ENCODE measurements around the gene B4GALT3. TPM values are rescaled to one million over a fixed set of nuclear protein-coding genes. Genes with fewer than 3 reads are reported as not detected.

Gene B4GALT3
- total RNA-seq, 3 donors from 2014 or later (not counting 1 experiment from before 2014, with no cell fraction given) = 58.4 to 62.2 (median 59.4) TPM

GRCh38 chr1:161171191-161171590 lies 6.1 kb downstream of the B4GALT3 start:
- 100% methylated on average over 3 of the region's 5 CpGs for WGBS (ENCODE audit: insufficient coverage)
- H3K4me1 ChIP-seq (ENCODE audit: control insufficient read depth, insufficient read depth, low read length) = peaks cover 24% of the 10 kb centered on the region
- no peak overlapping the region for H3K4me3 Mint-ChIP-seq
- peaks cover 29% of the 10 kb centered on the region for H3K36me3 Mint-ChIP-seq
- H3K4me1 Mint-ChIP-seq = peaks cover 39 to 59% of the 10 kb centered on the region in 2 donors
- H3K27me3 ChIP-seq (ENCODE audit: control insufficient read depth, insufficient read depth, low read length) = no peaks in the 10 kb centered on the region
- peak overlapping the region; percentile 48 to 73 for H3K27ac Mint-ChIP-seq
- no peaks in the 10 kb centered on the region for H3K9me3 Mint-ChIP-seq
- no peak for TF ChIP-seq CTCF (IDR thresholded peaks at IDR 0.05)
- ATAC-seq = no peak
- H3K27ac ChIP-seq (ENCODE audit: low read length) = no peak overlapping the region
- no peak for DNase-seq
- H3K36me3 ChIP-seq (ENCODE audit: control insufficient read depth, insufficient read depth, low read length) = peaks cover 61% of the 10 kb centered on the region
- no peaks in the 10 kb centered on the region for H3K27me3 Mint-ChIP-seq (ENCODE audit: low read depth in 2 of 2)
- H3K9me3 ChIP-seq (ENCODE audit: control insufficient read depth, insufficient read depth, low read length) = no peaks in the 10 kb centered on the region
- intact Hi-C loops (cut with micrococcal nuclease) = no loop called here
- no peak overlapping the region for H3K4me3 ChIP-seq (ENCODE audit: low read length)

- peaks cover 34 to 54% of the 10 kb centered on the region in 2 donors for H3K4me1 Mint-ChIP-seq
- peaks cover 48% of the 10 kb centered on the region for H3K36me3 ChIP-seq (ENCODE audit: control insufficient read depth, insufficient read depth, low read length)
These were observed 8.4 kb downstream of the B4GALT3 start for GRCh38 chr1:161168906-161169305.

GRCh38 chr1:161166669-161167548 lies 10.4 kb downstream of the B4GALT3 start:
- H3K27ac ChIP-seq (ENCODE audit: low read length) = peak overlapping the region; percentile 89
- H3K4me1 ChIP-seq (ENCODE audit: control insufficient read depth, insufficient read depth, low read length) = peaks cover 26% of the 10 kb centered on the region
- no peak for ATAC-seq
- no peaks in the 10 kb centered on the region for H3K27me3 ChIP-seq (ENCODE audit: control insufficient read depth, insufficient read depth, low read length)
- WGBS (ENCODE audit: insufficient coverage) = 10% methylated on average over 33 of the region's 33 CpGs
- H3K9me3 ChIP-seq (ENCODE audit: control insufficient read depth, insufficient read depth, low read length) = no peaks in the 10 kb centered on the region
- Mint-ChIP-seq H3K4me1 (peaks cover 25 to 50% of the 10 kb centered on the region in 2 donors), H3K27ac (peak overlapping the region; percentile 97 to 98), H3K27me3 (ENCODE audit: low read depth in 2 of 2) (no peaks in the 10 kb centered on the region), H3K9me3 (no peaks in the 10 kb centered on the region), H3K36me3 (peaks cover 7% of the 10 kb centered on the region), H3K4me3 (peak overlapping the region; percentile 93)
- H3K4me3 ChIP-seq (ENCODE audit: low read length) = peak overlapping the region; percentile 69
- peaks cover 35% of the 10 kb centered on the region for H3K36me3 ChIP-seq (ENCODE audit: control insufficient read depth, insufficient read depth, low read length)
- no peak for TF ChIP-seq CTCF (IDR thresholded peaks at IDR 0.05)
- no peak for DNase-seq
- intact Hi-C loops (cut with micrococcal nuclease) = loop anchor here (1.0 to 5.0 kb wide), 5 partner anchors 10 to 35 kb away; partner anchors contain the start of genes B4GALT3, DEDD, NDUFS2 and UFC1

More at GRCh38 chr1:161168906-161169305, 8.4 kb downstream of the B4GALT3 start:
- Mint-ChIP-seq H3K27me3 (ENCODE audit: low read depth in 2 of 2) (no peaks in the 10 kb centered on the region), H3K36me3 (peaks cover 21% of the 10 kb centered on the region), H3K9me3 (no peaks in the 10 kb centered on the region), H3K27ac (no peak overlapping the region), H3K4me3 (no peak overlapping the region)
- Histone ChIP-seq H3K9me3 (ENCODE audit: control insufficient read depth, insufficient read depth, low read length) (no peaks in the 10 kb centered on the region), H3K4me3 (ENCODE audit: low read length) (no peak overlapping the region), H3K27me3 (ENCODE audit: control insufficient read depth, insufficient read depth, low read length) (no peaks in the 10 kb centered on the region), H3K27ac (ENCODE audit: low read length) (no peak overlapping the region), H3K4me1 (ENCODE audit: control insufficient read depth, insufficient read depth, low read length) (peaks cover 26% of the 10 kb centered on the region)
- whole genome bisulfite sequencing (ENCODE audit: insufficient coverage) = 98% methylated on average over 9 of the region's 9 CpGs
- DNase-seq (no peak), ATAC-seq (no peak)
- no peak for TF ChIP-seq CTCF (IDR thresholded peaks at IDR 0.05)
- intact Hi-C loops (cut with micrococcal nuclease) = loop anchor here (5.0 kb wide), 1 partner anchor 33 kb away; the partner anchor contains the start of gene NDUFS2
